Fibroblast of lung (primary cell): ENCODE data around the gene ABCC9. TPM values are rescaled to one million over a fixed set of nuclear protein-coding genes. Genes with fewer than 3 reads are reported as not detected.

Experiments used
- DNase-seq, 2 donors: peaks; one replicate each; pipeline versions ENCODE4 v3.0.0 to v3.0.0-alpha.2; 2010; ENCODE audit warnings: low read depth in 2 of 2
- H2AFZ ChIP-seq: 2 replicates; pipeline ENCODE4 v1.5.1; 2012; ENCODE audit warnings: low read length, control low read depth, inconsistent platforms
- H3K27ac ChIP-seq: 2 replicates; pipeline ENCODE4 v1.5.1; 2011; ENCODE audit warnings: low read length, control low read depth; ENCODE audit not compliant: insufficient read depth
- H3K27me3 ChIP-seq: 2 replicates; pipeline ENCODE4 v1.5.1; 2011; ENCODE audit warnings: mild to moderate bottlenecking, low read length; ENCODE audit not compliant: control insufficient read depth, insufficient read depth
- H3K36me3 ChIP-seq: 2 replicates; pipeline ENCODE4 v1.5.1; 2011; ENCODE audit warnings: low read length; ENCODE audit not compliant: control insufficient read depth, insufficient read depth
- H3K4me1 ChIP-seq: 2 replicates; pipeline ENCODE4 v1.5.1; 2011; ENCODE audit warnings: low read length; ENCODE audit not compliant: control insufficient read depth, insufficient read depth; ENCODE audit errors: extremely low read depth
- H3K4me2 ChIP-seq: 2 replicates; pipeline ENCODE4 v1.5.1; 2011; ENCODE audit warnings: low read length, control low read depth; ENCODE audit not compliant: insufficient read depth; ENCODE audit errors: extremely low read depth
- H3K4me3 ChIP-seq, 4 experiments: fragments of 200-600 bp in 1 of 4; sonication (generic) in 1 of 4; replicated peaks in 1 of 4; 2 replicates each; pipeline ENCODE4 v1.5.1; 2011 to 2016; ENCODE audit warnings: low read length in 4 of 4, low read depth in 3 of 4, mild to moderate bottlenecking in 3 of 4, control low read depth in 2 of 4, inconsistent platforms in 1 of 4, mixed read lengths in 1 of 4; ENCODE audit not compliant: insufficient read depth in 1 of 4; ENCODE audit errors: control extremely low read depth in 1 of 4
- H3K79me2 ChIP-seq: 2 replicates; pipeline ENCODE4 v1.5.1; 2012; ENCODE audit warnings: mild to moderate bottlenecking, low read length, inconsistent platforms; ENCODE audit not compliant: control insufficient read depth, insufficient read depth
- H3K9ac ChIP-seq: 2 replicates; pipeline ENCODE4 v1.5.1; 2011; ENCODE audit warnings: mild to moderate bottlenecking, low read length, control low read depth; ENCODE audit not compliant: insufficient read depth
- H3K9me3 ChIP-seq: 2 replicates; pipeline ENCODE4 v1.5.1; 2012; ENCODE audit warnings: low read depth, low read length; ENCODE audit not compliant: control insufficient read depth, insufficient read depth
- H4K20me1 ChIP-seq: 2 replicates; pipeline ENCODE4 v1.5.1; 2011; ENCODE audit warnings: low read length; ENCODE audit not compliant: control insufficient read depth, insufficient read depth; ENCODE audit errors: extremely low read depth
- CTCF ChIP-seq, 2 donors: IDR thresholded peaks in 1 of 2; conservative IDR thresholded peaks in 1 of 2; 1 replicate in 1 of 2; 2 replicates in 1 of 2; pipeline ENCODE4 v1.5.1; 2011 to 2012; ENCODE audit warnings: low read length in 2 of 2, control low read depth in 1 of 2, inconsistent platforms in 1 of 2, low read depth in 1 of 2, mild to moderate bottlenecking in 1 of 2
- EZH2 ChIP-seq: IDR thresholded peaks from 2 replicates; pipeline ENCODE4 v1.5.1; 2012; ENCODE audit warnings: low read length, control low read depth, mild to moderate bottlenecking; ENCODE audit errors: missing control alignments
- polyA plus RNA-seq, 2 donors: library from polyadenylated mRNA; depleted of rRNA in 1 of 2; stranded (reverse) in 1 of 2; unstranded in 1 of 2; fragments of >200 nt; gene quantifications; 2 replicates each; pipeline ENCODE4 v1.2.1, GENCODE V29; 2011 to 2012; ENCODE audit warnings: missing spikeins in 1 of 2
- total RNA-seq: library from RNA; depleted of rRNA; stranded (reverse); fragments of >200 nt; gene quantifications from 2 replicates; pipeline ENCODE4 v1.2.1, GENCODE V29; 2014

The ABCC9 gene
- total and polyA plus RNA-seq, 2 donors (not counting 1 experiment from before 2014, with no cell fraction given) = 9.9 to 31.1 TPM

GRCh38 chr12:21949036-21949435 lies 7.8 kb upstream of the ABCC9 start:
- Histone ChIP-seq H3K36me3 (no peaks in the 10 kb centered on the region), H3K79me2 (no peaks in the 10 kb centered on the region), H3K4me3 (no peak overlapping the region), H4K20me1 (no peaks in the 10 kb centered on the region), H3K27me3 (no peaks in the 10 kb centered on the region), H3K4me2 (no peak overlapping the region), H2AFZ (no peak overlapping the region), H3K9ac (no peak overlapping the region), H3K27ac (no peak overlapping the region), H3K9me3 (no peaks in the 10 kb centered on the region), H3K4me1 (no peaks in the 10 kb centered on the region)
- DNase-seq = no peak
- TF ChIP-seq EZH2 (no peak), CTCF (conservative IDR thresholded peaks at IDR 0.05 in 1 of 2, IDR thresholded peaks at IDR 0.05 in 1 of 2; ENCODE audit: low read depth in 1 of 2, low read length in 2 of 2) (no peak)

- no peak overlapping the region for H3K4me3 ChIP-seq
- H3K9me3 ChIP-seq = no peaks in the 10 kb centered on the region
- no peak overlapping the region for H3K4me2 ChIP-seq
- no peak overlapping the region for H3K27ac ChIP-seq
- H3K27me3 ChIP-seq = no peaks in the 10 kb centered on the region
- no peaks in the 10 kb centered on the region for H4K20me1 ChIP-seq
- no peak for TF ChIP-seq CTCF (conservative IDR thresholded peaks at IDR 0.05 in 1 of 2, IDR thresholded peaks at IDR 0.05 in 1 of 2; ENCODE audit: low read depth in 1 of 2, low read length in 2 of 2)
- no peak for TF ChIP-seq EZH2
- no peak overlapping the region for H3K9ac ChIP-seq
- H3K4me1 ChIP-seq = no peaks in the 10 kb centered on the region
- no peak overlapping the region for H2AFZ ChIP-seq
- no peaks in the 10 kb centered on the region for H3K36me3 ChIP-seq
- no peaks in the 10 kb centered on the region for H3K79me2 ChIP-seq
- no peak for DNase-seq
Observed at GRCh38 chr12:21946983-21947382, 5.8 kb upstream of the ABCC9 start.

- Histone ChIP-seq H3K9me3 (no peaks in the 10 kb centered on the region), H2AFZ (no peak overlapping the region), H4K20me1 (no peaks in the 10 kb centered on the region), H3K27me3 (no peaks in the 10 kb centered on the region), H3K36me3 (no peaks in the 10 kb centered on the region), H3K4me2 (no peak overlapping the region), H3K79me2 (no peaks in the 10 kb centered on the region), H3K4me3 (no peak overlapping the region), H3K27ac (no peak overlapping the region), H3K9ac (no peak overlapping the region), H3K4me1 (no peaks in the 10 kb centered on the region)
- no peak for DNase-seq
- TF ChIP-seq EZH2 = no peak
- no peak for TF ChIP-seq CTCF (conservative IDR thresholded peaks at IDR 0.05 in 1 of 2, IDR thresholded peaks at IDR 0.05 in 1 of 2; ENCODE audit: low read depth in 1 of 2, low read length in 2 of 2)
Observed at GRCh38 chr12:21945002-21945401, 3.8 kb upstream of the ABCC9 start.
